PC-3 (cell line): ENCODE measurements around the gene C1QTNF12.

ENCODE experiments used
- EZH2 ChIP-seq: fragments of 300-600 bp; sonication (generic); IDR thresholded peaks from one replicate; pipeline ENCODE4 v1.6.1; 2017; ENCODE audit warnings: antibody characterized with exemption, mild to moderate bottlenecking, low read length; ENCODE audit not compliant: unreplicated experiment
- EZH2phosphoT487 ChIP-seq: fragments of 300-600 bp; sonication (generic); IDR thresholded peaks from 2 replicates; pipeline ENCODE4 v1.6.1; 2018; ENCODE audit warnings: mild to moderate bottlenecking, antibody characterized with exemption, low read length, borderline replicate concordance
- TF ChIP-seq, protein P1 (sequence below): fragments of 300-600 bp; sonication (generic); conservative IDR thresholded peaks from 2 replicates; pipeline ENCODE4 v1.5.1; 2017; ENCODE audit warnings: antibody characterized with exemption, low read depth, mild to moderate bottlenecking, low read length

DNA sequence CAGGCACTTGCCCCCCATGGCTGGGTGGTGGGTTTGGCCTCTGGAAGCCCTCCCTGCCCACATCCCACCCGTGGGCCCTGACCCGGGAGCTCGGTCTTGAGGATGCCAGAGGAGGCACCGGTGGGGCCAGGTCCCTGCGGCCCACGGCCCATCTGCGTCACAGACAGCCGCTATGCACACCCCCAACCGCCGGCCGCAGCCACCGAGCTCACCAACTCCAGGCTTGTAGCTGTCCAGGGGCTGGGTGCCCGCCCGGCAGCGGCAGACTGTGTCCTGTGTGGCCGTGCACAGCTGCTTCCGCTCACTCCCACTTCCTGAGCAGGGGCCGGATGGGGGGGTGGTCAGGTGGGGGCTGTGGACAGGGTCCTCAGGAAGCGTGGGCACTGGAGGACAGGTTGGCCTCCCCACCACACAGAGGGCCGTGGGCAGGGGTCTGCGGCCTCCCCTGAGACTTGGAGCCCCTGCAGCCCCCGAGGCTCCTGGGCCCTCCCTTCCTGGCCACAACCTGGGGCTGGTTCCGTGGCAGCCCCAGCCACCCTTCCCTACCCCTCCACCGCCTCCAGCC is 33.7 kb downstream of the C1QTNF12 start:
- TF ChIP-seq, protein P1, sequence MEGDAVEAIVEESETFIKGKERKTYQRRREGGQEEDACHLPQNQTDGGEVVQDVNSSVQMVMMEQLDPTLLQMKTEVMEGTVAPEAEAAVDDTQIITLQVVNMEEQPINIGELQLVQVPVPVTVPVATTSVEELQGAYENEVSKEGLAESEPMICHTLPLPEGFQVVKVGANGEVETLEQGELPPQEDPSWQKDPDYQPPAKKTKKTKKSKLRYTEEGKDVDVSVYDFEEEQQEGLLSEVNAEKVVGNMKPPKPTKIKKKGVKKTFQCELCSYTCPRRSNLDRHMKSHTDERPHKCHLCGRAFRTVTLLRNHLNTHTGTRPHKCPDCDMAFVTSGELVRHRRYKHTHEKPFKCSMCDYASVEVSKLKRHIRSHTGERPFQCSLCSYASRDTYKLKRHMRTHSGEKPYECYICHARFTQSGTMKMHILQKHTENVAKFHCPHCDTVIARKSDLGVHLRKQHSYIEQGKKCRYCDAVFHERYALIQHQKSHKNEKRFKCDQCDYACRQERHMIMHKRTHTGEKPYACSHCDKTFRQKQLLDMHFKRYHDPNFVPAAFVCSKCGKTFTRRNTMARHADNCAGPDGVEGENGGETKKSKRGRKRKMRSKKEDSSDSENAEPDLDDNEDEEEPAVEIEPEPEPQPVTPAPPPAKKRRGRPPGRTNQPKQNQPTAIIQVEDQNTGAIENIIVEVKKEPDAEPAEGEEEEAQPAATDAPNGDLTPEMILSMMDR: no peak
- TF ChIP-seq EZH2: no peak
- no peak for TF ChIP-seq EZH2phosphoT487
